Measurements from ENCODE around the gene FIP1L1.

DNA sequence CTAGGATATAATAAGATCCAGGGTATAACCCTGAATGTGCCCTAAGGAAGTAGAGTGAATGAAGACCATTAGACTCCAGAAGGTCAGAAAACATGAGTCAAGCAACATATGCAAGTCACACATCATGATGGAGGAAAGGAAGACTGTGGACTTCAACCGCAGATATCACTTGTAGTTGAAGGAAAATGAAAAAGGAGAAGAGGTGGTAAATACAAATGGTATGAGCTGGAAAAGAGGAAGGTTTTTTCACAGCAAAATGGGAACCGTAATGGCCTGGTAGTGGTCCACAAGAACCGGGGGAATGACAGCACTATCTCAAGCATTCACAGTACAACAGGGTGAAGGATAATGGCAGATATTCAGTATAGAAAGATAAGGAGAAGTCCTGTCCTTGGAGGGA lies 6.4 kb upstream of the FIP1L1 start:
- TF ChIP-seq, protein P1, sequence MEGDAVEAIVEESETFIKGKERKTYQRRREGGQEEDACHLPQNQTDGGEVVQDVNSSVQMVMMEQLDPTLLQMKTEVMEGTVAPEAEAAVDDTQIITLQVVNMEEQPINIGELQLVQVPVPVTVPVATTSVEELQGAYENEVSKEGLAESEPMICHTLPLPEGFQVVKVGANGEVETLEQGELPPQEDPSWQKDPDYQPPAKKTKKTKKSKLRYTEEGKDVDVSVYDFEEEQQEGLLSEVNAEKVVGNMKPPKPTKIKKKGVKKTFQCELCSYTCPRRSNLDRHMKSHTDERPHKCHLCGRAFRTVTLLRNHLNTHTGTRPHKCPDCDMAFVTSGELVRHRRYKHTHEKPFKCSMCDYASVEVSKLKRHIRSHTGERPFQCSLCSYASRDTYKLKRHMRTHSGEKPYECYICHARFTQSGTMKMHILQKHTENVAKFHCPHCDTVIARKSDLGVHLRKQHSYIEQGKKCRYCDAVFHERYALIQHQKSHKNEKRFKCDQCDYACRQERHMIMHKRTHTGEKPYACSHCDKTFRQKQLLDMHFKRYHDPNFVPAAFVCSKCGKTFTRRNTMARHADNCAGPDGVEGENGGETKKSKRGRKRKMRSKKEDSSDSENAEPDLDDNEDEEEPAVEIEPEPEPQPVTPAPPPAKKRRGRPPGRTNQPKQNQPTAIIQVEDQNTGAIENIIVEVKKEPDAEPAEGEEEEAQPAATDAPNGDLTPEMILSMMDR (IDR thresholded peaks at IDR 0.05), result no peak
- TF ChIP-seq, protein P2, sequence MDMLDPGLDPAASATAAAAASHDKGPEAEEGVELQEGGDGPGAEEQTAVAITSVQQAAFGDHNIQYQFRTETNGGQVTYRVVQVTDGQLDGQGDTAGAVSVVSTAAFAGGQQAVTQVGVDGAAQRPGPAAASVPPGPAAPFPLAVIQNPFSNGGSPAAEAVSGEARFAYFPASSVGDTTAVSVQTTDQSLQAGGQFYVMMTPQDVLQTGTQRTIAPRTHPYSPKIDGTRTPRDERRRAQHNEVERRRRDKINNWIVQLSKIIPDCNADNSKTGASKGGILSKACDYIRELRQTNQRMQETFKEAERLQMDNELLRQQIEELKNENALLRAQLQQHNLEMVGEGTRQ (IDR thresholded peaks at IDR 0.05), result no peak
